Upper lobe of left lung (tissue), 6 donors: ENCODE results near the gene SQSTM1. TPM values are rescaled to one million over a fixed set of nuclear protein-coding genes. Genes with fewer than 3 reads are reported as not detected.

Experiments
- ATAC-seq, 2 donors: fragments of 200-7000 bp; cut with Tn5 transposase; one replicate each; pipeline ENCODE4 v1.9.1; 2022; ENCODE audit warnings: mild to moderate bottlenecking in 2 of 2, moderate library complexity in 2 of 2; ENCODE audit not compliant: low FRiP score in 2 of 2
- DNase-seq, 2 donors: peaks; one replicate each; pipeline ENCODE4 v3.0.0-alpha.2; 2019 to 2020
- H3K27ac ChIP-seq, 4 donors: fragments of 200-600 bp; sonication (generic); one replicate each; pipeline ENCODE4 v1.5.1; 2016 to 2019
- H3K27me3 ChIP-seq, 4 donors: fragments of 200-600 bp; sonication (generic); one replicate each; pipeline ENCODE4 v1.5.1; 2017 to 2019
- H3K36me3 ChIP-seq, 4 donors: fragments of 200-600 bp; sonication (generic); one replicate each; pipeline ENCODE4 v1.5.1; 2016 to 2019
- H3K4me1 ChIP-seq, 4 donors: fragments of 200-600 bp; sonication (generic); one replicate each; pipeline ENCODE4 v1.5.1; 2018 to 2019
- H3K4me3 ChIP-seq, 4 donors: fragments of 200-600 bp; sonication (generic); one replicate each; pipeline ENCODE4 v1.5.1; 2017 to 2019; ENCODE audit warnings: mild to moderate bottlenecking in 2 of 4, moderate library complexity in 1 of 4
- H3K9me3 ChIP-seq, 4 donors: fragments of 200-600 bp; sonication (generic); one replicate each; pipeline ENCODE4 v1.5.1; 2018 to 2019
- EP300 ChIP-seq, 4 donors: sonication (generic); formaldehyde crosslinking; IDR thresholded peaks; one replicate each; pipeline ENCODE4 v1.5.1; 2017; ENCODE audit warnings: antibody characterized with exemption in 4 of 4, control low read depth in 2 of 4
- POLR2A ChIP-seq, 4 donors: fragments of 450-650 bp; IDR thresholded peaks; one replicate each; pipeline ENCODE4 v1.5.1; 2016 to 2017; ENCODE audit warnings: antibody characterized with exemption in 4 of 4, mild to moderate bottlenecking in 2 of 4
- POLR2AphosphoS5 ChIP-seq, 2 donors: sonication (generic); formaldehyde crosslinking; IDR thresholded peaks; one replicate each; pipeline ENCODE4 v1.5.1; 2017; ENCODE audit warnings: antibody characterized with exemption in 2 of 2
- WGBS, 2 donors: methylation state at CpG; one replicate each; pipeline ENCODE4 v1.1.5; 2017 to 2018; 5-methylcytosine and 5-hydroxymethylcytosine counted together
- total RNA-seq, 6 donors: library from RNA; depleted of rRNA in 4 of 6; stranded (reverse); fragments of >200 nt in 4 of 6; gene quantifications; one replicate each; pipeline versions ENCODE4 v1.1.0 to v1.2.1, GENCODE V29; 2016 to 2021
- TF ChIP-seq, protein P1 (sequence below), 6 experiments: fragments of 450-650 bp in 4 of 6; fragments of 200-600 bp in 2 of 6; sonication (generic) in 2 of 6; IDR thresholded peaks; one replicate each; pipeline ENCODE4 v1.5.1; 2016 to 2019; ENCODE audit warnings: antibody characterized with exemption in 6 of 6
- donor health status: DM: no; HTN: no; CAD: no; lungs with moderate emphysema.
- donor health status: DM: no; HTN: yes; CAD: no; lungs with severe emphysema.

Gene SQSTM1
- total RNA-seq, 6 donors from 2014 or later, result 390 to 666 (median 574) TPM

DNA sequence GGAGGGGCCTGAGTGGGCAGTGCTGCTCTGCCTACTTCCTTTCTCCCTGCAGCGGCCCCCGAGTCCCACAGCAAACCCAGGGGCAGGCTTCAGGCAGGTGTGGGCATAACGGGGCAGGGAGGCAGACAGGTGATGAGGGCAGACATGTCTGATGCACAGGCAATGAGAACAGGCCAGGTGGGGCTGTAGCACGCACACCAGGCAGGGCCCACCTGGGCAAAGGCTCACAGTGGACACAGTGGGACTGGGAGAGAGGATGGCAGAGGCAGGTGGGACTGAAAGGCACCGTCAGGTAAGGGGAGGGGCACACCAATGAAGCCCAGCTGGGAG, 21.1 kb upstream of the SQSTM1 start:
- H3K36me3 ChIP-seq, result peaks cover 22 to 46% (median 44%) of the 10 kb centered on the region in 4 donors

DNA sequence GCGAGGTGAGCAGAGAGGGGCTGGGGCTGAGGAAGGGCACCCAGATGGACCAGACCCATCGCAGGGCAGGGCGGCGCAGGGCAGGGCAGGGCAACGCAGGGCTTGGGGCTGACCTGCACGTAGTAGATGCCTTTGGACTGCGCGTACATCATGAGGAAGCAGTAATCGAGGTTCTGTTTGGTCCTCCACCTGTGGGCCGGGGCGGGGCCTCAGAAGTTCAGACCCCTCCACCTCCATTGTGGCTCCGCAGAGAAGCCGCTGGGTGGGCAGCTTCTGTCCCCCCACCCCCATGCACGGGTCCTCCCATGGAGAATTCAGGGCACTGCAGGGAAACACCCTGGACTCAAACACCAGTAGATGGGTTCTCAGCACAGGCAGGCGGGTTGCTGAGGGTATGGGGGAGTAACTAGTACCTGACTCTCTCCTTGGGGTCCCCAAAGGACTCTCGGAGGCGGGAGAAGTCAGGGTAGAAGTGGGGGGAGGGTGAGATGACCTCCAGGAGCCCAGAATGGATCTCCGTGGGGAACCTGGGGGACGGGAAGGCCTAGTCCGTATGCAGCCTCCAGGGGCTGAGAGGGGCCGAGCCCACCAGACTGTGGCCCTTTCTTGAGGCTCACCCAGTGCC, 20.5 kb upstream of the SQSTM1 start:
- Histone ChIP-seq H3K4me3 (no peak overlapping the region), H3K4me1 (peaks cover 35 to 56% (median 50%) of the 10 kb centered on the region in 4 donors), H3K9me3 (no peaks in the 10 kb centered on the region), H3K27me3 (no peaks in the 10 kb centered on the region), H3K27ac (no peak overlapping the region), H3K36me3 (peaks cover 22 to 46% (median 44%) of the 10 kb centered on the region in 4 donors)
- ATAC-seq (no peak), DNase-seq (peak in 1 of 2 donors; percentile 69)
- no peak for TF ChIP-seq POLR2AphosphoS5 (IDR thresholded peaks at IDR 0.05)
- no peak for TF ChIP-seq EP300 (IDR thresholded peaks at IDR 0.05)
- TF ChIP-seq, protein P1, sequence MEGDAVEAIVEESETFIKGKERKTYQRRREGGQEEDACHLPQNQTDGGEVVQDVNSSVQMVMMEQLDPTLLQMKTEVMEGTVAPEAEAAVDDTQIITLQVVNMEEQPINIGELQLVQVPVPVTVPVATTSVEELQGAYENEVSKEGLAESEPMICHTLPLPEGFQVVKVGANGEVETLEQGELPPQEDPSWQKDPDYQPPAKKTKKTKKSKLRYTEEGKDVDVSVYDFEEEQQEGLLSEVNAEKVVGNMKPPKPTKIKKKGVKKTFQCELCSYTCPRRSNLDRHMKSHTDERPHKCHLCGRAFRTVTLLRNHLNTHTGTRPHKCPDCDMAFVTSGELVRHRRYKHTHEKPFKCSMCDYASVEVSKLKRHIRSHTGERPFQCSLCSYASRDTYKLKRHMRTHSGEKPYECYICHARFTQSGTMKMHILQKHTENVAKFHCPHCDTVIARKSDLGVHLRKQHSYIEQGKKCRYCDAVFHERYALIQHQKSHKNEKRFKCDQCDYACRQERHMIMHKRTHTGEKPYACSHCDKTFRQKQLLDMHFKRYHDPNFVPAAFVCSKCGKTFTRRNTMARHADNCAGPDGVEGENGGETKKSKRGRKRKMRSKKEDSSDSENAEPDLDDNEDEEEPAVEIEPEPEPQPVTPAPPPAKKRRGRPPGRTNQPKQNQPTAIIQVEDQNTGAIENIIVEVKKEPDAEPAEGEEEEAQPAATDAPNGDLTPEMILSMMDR (IDR thresholded peaks at IDR 0.05), result no peak
- no peak for TF ChIP-seq POLR2A (IDR thresholded peaks at IDR 0.05)
- 92% methylated on average over 21 of the region's 21 CpGs; no CpG with 5 or more reads in 1 of the 2 donors for whole genome bisulfite sequencing, 2 donors

More for the DNA sequence above, 21.1 kb upstream of the SQSTM1 start:
- ATAC-seq, result no peak
- no peak overlapping the region for H3K27ac ChIP-seq
- no peaks in the 10 kb centered on the region for H3K27me3 ChIP-seq
- peaks cover 35 to 56% (median 50%) of the 10 kb centered on the region in 4 donors for H3K4me1 ChIP-seq
- DNase-seq, result no peak
- no peak overlapping the region for H3K4me3 ChIP-seq
- no peaks in the 10 kb centered on the region for H3K9me3 ChIP-seq
- 92 to 94% methylated on average over 5 of the region's 5 CpGs for WGBS, 2 donors
- TF ChIP-seq, protein P1 (IDR thresholded peaks at IDR 0.05), result no peak
- TF ChIP-seq POLR2A (IDR thresholded peaks at IDR 0.05) (no peak), POLR2AphosphoS5 (IDR thresholded peaks at IDR 0.05) (no peak), EP300 (IDR thresholded peaks at IDR 0.05) (no peak)

DNA sequence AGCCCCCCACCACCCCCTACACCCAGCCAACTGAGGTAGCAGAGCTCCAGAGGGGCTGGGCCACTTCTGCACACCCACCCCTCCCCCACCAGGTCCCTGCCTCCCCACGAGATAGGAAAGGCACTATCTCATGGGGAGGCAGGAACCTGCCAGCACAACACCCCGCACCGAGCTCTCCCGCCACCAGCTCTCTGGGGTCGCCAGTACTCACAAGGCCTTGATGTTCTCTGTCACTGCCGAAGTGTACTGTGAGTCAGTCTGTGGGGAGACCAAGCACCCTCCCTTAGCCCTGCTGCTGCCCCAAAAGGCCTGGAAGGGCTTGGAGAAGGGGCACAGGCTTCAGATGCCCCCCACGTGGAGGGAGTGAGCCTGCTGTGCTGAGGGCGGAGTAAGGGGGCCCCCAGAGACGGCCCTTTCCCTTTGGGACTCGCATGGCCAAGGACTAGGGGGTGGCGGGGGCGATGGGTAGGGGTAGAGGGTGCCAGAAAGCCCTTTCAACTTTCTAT, 20.0 kb upstream of the SQSTM1 start:
- H3K27ac ChIP-seq, result no peak overlapping the region
- TF ChIP-seq POLR2AphosphoS5 (IDR thresholded peaks at IDR 0.05) (no peak), POLR2A (IDR thresholded peaks at IDR 0.05) (no peak), EP300 (IDR thresholded peaks at IDR 0.05) (no peak)
- TF ChIP-seq, protein P1 (IDR thresholded peaks at IDR 0.05), result no peak
- H3K9me3 ChIP-seq, result no peaks in the 10 kb centered on the region
- H3K27me3 ChIP-seq, result no peaks in the 10 kb centered on the region
- ATAC-seq (no peak), DNase-seq (no peak)
- H3K36me3 ChIP-seq, result peaks cover 22 to 46% (median 44%) of the 10 kb centered on the region in 4 donors
- WGBS, 2 donors, result 86 to 91% methylated on average over 6 to 12 of the region's 12 CpGs
- no peak overlapping the region for H3K4me3 ChIP-seq
- peaks cover 34 to 56% (median 48%) of the 10 kb centered on the region in 4 donors for H3K4me1 ChIP-seq

DNA sequence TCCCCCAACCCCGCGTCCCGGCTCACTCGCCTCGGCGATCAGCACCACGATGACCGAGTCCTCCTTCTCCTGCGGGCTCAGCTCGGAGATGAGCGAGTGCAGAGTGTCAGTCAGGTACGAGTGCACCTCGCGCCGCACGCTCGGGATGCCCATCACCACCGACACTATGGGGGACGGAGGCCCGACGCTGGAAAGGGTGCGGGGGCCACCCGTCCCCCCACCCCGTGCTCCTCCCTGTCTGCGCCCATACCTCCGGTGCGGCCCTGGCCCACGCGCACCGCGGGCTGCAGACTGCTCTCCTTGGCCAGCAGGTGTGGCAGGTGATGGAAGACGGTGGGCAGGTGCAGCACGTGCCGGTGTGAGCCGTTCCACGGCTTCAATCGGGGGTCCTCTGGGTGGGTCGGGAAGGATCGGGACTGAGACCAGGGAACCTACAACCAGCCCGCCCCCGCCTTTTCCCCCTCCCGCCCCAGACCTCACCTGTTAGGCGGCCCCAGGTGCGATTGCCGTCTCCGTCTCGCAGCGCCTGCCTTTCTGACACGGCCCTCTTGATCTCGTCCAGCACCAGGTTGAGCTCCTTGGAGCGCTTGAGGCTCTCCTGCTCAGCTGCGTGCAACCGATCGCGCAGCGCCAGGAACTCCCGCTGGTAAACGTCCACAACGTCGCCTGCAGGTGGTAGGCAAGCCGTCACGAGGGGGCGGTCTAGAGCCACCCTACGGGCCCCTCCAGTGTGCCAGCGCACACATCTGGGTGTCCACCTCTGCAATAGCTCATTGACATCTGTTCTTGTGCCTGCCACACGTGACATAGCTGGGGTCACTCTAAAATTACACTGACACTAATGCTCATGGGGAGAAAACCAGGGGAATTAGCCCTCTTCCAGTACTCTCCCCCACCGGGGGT, 19.1 kb upstream of the SQSTM1 start:
- ATAC-seq (peak in 1 of 2 donors; percentile 36), DNase-seq (peak; percentile 85 to 90)
- no peaks in the 10 kb centered on the region for H3K9me3 ChIP-seq
- H3K27me3 ChIP-seq, result no peaks in the 10 kb centered on the region
- WGBS, 2 donors, result 68 to 87% methylated on average over 35 to 66 of the region's 67 CpGs
- H3K4me1 ChIP-seq, result peaks cover 32 to 51% (median 43%) of the 10 kb centered on the region in 4 donors
- H3K4me3 ChIP-seq, result no peak overlapping the region
- H3K36me3 ChIP-seq, result peaks cover 22 to 46% (median 44%) of the 10 kb centered on the region in 4 donors
- no peak overlapping the region for H3K27ac ChIP-seq
- TF ChIP-seq, protein P1 (IDR thresholded peaks at IDR 0.05), result peak in 5 of 6 experiments; percentile 56 to 78 (median 74)
- TF ChIP-seq POLR2AphosphoS5 (IDR thresholded peaks at IDR 0.05), result no peak
